Thoracic aorta endothelial cell (primary cell): Measurements from ENCODE around the gene ATP6V1D. TPM values are rescaled to one million over a fixed set of nuclear protein-coding genes. Genes with fewer than 3 reads are reported as not detected.

Experiments used
- small RNA-seq: library from RNA; depleted of rRNA; stranded (forward); fragments of <200 nt; gene quantifications from one replicate; pipeline ENCODE3, GENCODE V24; 2012
- total RNA-seq: library from RNA; depleted of rRNA; stranded (reverse); fragments of >200 nt; gene quantifications from 2 replicates; pipeline ENCODE4 v1.2.3, GENCODE V29; 2012

ATP6V1D gene
- total RNA-seq = 95.1 and 127 TPM in 2 replicates

GRCh38 chr14:67359775-67360469 is at the start of gene ATP6V1D, which contains the start of gene EIF2S1:
TSS of gene ATP6V1D (minus strand) at chr14:67359804. CDS start at chr14:67359698, 106 bp downstream.
TSS of gene EIF2S1 (plus strand) at chr14:67360328. CDS start at chr14:67364768, 4,440 bp downstream.

Small RNAs within 50 kb of the gene (small RNA-seq; reads per million reads assigned to genes)
- gene RF00019 = not detected

Other genes starting within 250 kb of the ATP6V1D start
- not detected in 2 replicates for gene GARIN2, start 170.4 kb downstream of the ATP6V1D start, total RNA-seq
- gene PALS1, start 118.4 kb downstream of the ATP6V1D start, total RNA-seq = 38.1 and 39.4 TPM in 2 replicates
- gene EIF2S1, start 524 bp upstream of the ATP6V1D start, total RNA-seq = 227 and 310 TPM in 2 replicates
- 10.1 and 11.1 TPM in 2 replicates for gene PLEK2, start 52.4 kb upstream of the ATP6V1D start, total RNA-seq
- gene TMEM229B, start 128.9 kb upstream of the ATP6V1D start, total RNA-seq = under 0.01 and 0.07 TPM in 2 replicates
- gene PLEKHH1, start 173.5 kb upstream of the ATP6V1D start, total RNA-seq = 0.65 and 1.1 TPM in 2 replicates
- gene PIGH, start 240.5 kb upstream of the ATP6V1D start, total RNA-seq = 10.6 and 11.8 TPM in 2 replicates